Smooth muscle cell (in vitro differentiated cells): ENCODE results near the gene VIT. TPM values are rescaled to one million over a fixed set of nuclear protein-coding genes. Genes with fewer than 3 reads are reported as not detected.

ENCODE experiments used
- DNase-seq: peaks from one replicate; lab custom pipeline; 2025; ENCODE audit not compliant: unreplicated experiment; lab: John Stamatoyannopoulos, UW
- H2AFZ ChIP-seq: fragments of 200-600 bp; sonication (generic); 2 replicates; pipeline ENCODE4 v1.6.0; 2016; ENCODE audit warnings: antibody characterized with exemption, low read depth, mild to moderate bottlenecking
- H3F3A ChIP-seq: fragments of 200-600 bp; sonication (generic); 2 replicates; pipeline ENCODE4 v1.6.0; 2017; ENCODE audit warnings: antibody characterized with exemption, low read depth
- H3K27ac ChIP-seq: fragments of 200-600 bp; sonication (generic); 2 replicates; pipeline ENCODE4 v1.5.1; 2016; ENCODE audit warnings: low read depth, mild to moderate bottlenecking
- H3K27me3 ChIP-seq: fragments of 200-600 bp; sonication (generic); 2 replicates; pipeline ENCODE4 v1.6.1; 2016; ENCODE audit warnings: low read depth, mild to moderate bottlenecking
- H3K36me3 ChIP-seq: fragments of 200-600 bp; sonication (generic); 2 replicates; pipeline ENCODE4 v1.5.1; 2016; ENCODE audit warnings: low read depth
- H3K4me1 ChIP-seq: fragments of 200-600 bp; sonication (generic); 2 replicates; pipeline ENCODE4 v1.5.1; 2016; ENCODE audit warnings: low read depth
- H3K4me2 ChIP-seq: fragments of 200-600 bp; sonication (generic); 2 replicates; pipeline ENCODE4 v1.6.0; 2016; ENCODE audit warnings: mild to moderate bottlenecking
- H3K4me3 ChIP-seq: fragments of 200-600 bp; sonication (generic); 2 replicates; pipeline ENCODE4 v1.5.1; 2016; ENCODE audit warnings: mild to moderate bottlenecking
- H3K79me2 ChIP-seq: fragments of 200-600 bp; sonication (generic); 2 replicates; pipeline ENCODE4 v1.6.0; 2016; ENCODE audit warnings: low read depth, mild to moderate bottlenecking
- H3K9ac ChIP-seq: fragments of 200-600 bp; sonication (generic); 2 replicates; pipeline ENCODE4 v1.6.0; 2016; ENCODE audit warnings: low read depth
- H3K9me3 ChIP-seq: fragments of 200-600 bp; sonication (generic); replicated peaks from 2 replicates; pipeline ENCODE4 v1.5.1; 2016; ENCODE audit warnings: low read depth
- H4K20me1 ChIP-seq: fragments of 200-600 bp; sonication (generic); 2 replicates; pipeline ENCODE4 v1.6.0; 2016; ENCODE audit warnings: low read depth
- CTCF ChIP-seq: fragments of 200-600 bp; sonication (generic); IDR thresholded peaks from 2 replicates; pipeline ENCODE4 v1.5.1; 2017; ENCODE audit warnings: borderline replicate concordance, mild to moderate bottlenecking, antibody characterized with exemption; ENCODE audit not compliant: insufficient read depth, poor library complexity, severe bottlenecking
- WGBS: methylation state at CpG from one replicate; pipeline ENCODE4 v1.1.7; 2016; ENCODE audit warnings: low lambda C conversion rate; 5-methylcytosine and 5-hydroxymethylcytosine counted together
- polyA plus RNA-seq: library from polyadenylated mRNA; unstranded; fragments of >200 nt; fragmentation: Nextera tagmentation; extraction: Ambion mirVana; gene quantifications from 2 replicates; pipeline ENCODE4 v1.2.1, GENCODE V29; 2016
- total RNA-seq: library from RNA; depleted of rRNA; stranded (reverse); fragments of >200 nt; gene quantifications from 2 replicates; pipeline ENCODE4 v1.2.3, GENCODE V29; 2014

Gene VIT
- total and polyA plus RNA-seq, 2 experiments from 2014 or later, result 0.13 TPM; not detected in 1

- H3K4me3 ChIP-seq, result no peak overlapping the region
- no peaks in the 10 kb centered on the region for H3K79me2 ChIP-seq
- H3K9ac ChIP-seq, result peak overlapping the region; percentile 54
- H3K27ac ChIP-seq, result peak overlapping the region; percentile 84
- no peaks in the 10 kb centered on the region for H3K27me3 ChIP-seq
- TF ChIP-seq CTCF, result peak; percentile 29
- peak overlapping the region; percentile 77 for H3K4me2 ChIP-seq
- H3K9me3 ChIP-seq, result no peaks in the 10 kb centered on the region
- peaks cover 6% of the 10 kb centered on the region for H3K4me1 ChIP-seq
- H3F3A ChIP-seq, result peaks cover 7% of the 10 kb centered on the region
- H4K20me1 ChIP-seq, result no peaks in the 10 kb centered on the region
- DNase-seq, result no peak
- peaks cover 3% of the 10 kb centered on the region for H3K36me3 ChIP-seq
- H2AFZ ChIP-seq, result peak overlapping the region; percentile 78
- 28% methylated on average over 8 of the region's 8 CpGs for WGBS
These were observed 11.7 kb downstream of the VIT start for GRCh38 chr2:36708041-36708741.

DNA sequence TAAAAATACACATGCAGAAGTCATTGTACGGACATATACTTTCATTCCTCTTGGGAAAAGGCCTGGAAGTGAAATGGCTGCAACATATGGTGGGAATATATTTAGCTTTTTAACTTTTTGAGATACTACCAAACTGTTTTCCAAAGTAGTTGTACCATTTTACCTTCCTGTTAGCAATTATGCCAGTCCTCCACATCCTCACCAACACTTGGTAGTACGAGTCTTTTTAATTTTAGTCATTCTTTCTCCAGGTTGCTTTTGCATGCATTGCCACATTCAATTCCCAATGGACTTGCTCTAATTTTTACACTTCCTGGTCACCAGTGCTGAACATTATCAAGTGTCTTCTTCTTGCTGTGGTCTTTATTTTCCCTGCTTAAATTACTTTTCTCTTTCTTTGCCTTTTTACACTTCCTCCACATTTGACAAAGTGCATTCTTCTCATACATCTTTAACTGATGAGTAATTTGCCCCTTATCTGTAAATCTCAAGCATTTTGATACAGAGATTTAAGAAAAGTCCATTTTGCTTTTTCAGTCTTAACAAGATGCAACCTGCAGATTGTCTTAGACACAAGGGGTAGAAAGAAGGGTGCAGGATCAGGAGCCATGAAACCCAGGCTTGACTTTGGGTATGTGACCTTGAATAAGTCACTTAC, 14.5 kb downstream of the VIT start:
- peaks cover 3% of the 10 kb centered on the region for H3K36me3 ChIP-seq
- no peaks in the 10 kb centered on the region for H3K79me2 ChIP-seq
- no peaks in the 10 kb centered on the region for H3K9me3 ChIP-seq
- H3K4me2 ChIP-seq, result no peak overlapping the region
- TF ChIP-seq CTCF, result no peak
- H3F3A ChIP-seq, result peaks cover 7% of the 10 kb centered on the region
- no peak overlapping the region for H3K4me3 ChIP-seq
- no peak overlapping the region for H3K9ac ChIP-seq
- H3K27ac ChIP-seq, result no peak overlapping the region
- no peak for DNase-seq
- H2AFZ ChIP-seq, result no peak overlapping the region
- H3K4me1 ChIP-seq, result no peaks in the 10 kb centered on the region
- no peaks in the 10 kb centered on the region for H3K27me3 ChIP-seq
- 96% methylated on average over 2 of the region's 2 CpGs for WGBS
- no peaks in the 10 kb centered on the region for H4K20me1 ChIP-seq

- Histone ChIP-seq H2AFZ (no peak overlapping the region), H3K4me2 (no peak overlapping the region), H3K36me3 (peaks cover 3% of the 10 kb centered on the region), H3K27me3 (no peaks in the 10 kb centered on the region), H3K27ac (no peak overlapping the region), H3K4me1 (no peaks in the 10 kb centered on the region), H4K20me1 (no peaks in the 10 kb centered on the region), H3K79me2 (no peaks in the 10 kb centered on the region), H3K9me3 (no peaks in the 10 kb centered on the region), H3K4me3 (no peak overlapping the region), H3K9ac (no peak overlapping the region), H3F3A (peaks cover 7% of the 10 kb centered on the region)
- WGBS, result 61% methylated on average over 5 of the region's 5 CpGs
- no peak for DNase-seq
- no peak for TF ChIP-seq CTCF
These were observed 15.3 kb downstream of the VIT start for GRCh38 chr2:36711741-36712314.
